GM19351 (cell line): ENCODE data around the gene DNAAF5.
"Not testable (repeated sequence)": the region's sequence is repeated elsewhere in the genome, so short reads cannot be mapped to it uniquely, and the experiment has no call there.

ENCODE experiments used
- ATAC-seq: cut with Tn5 transposase; IDR thresholded peaks from one replicate; pipeline ENCODE4 v1.9.1; 2021; ENCODE audit warnings: mild to moderate bottlenecking, moderate library complexity; ENCODE audit not compliant: unreplicated experiment

The DNAAF5 gene

DNA sequence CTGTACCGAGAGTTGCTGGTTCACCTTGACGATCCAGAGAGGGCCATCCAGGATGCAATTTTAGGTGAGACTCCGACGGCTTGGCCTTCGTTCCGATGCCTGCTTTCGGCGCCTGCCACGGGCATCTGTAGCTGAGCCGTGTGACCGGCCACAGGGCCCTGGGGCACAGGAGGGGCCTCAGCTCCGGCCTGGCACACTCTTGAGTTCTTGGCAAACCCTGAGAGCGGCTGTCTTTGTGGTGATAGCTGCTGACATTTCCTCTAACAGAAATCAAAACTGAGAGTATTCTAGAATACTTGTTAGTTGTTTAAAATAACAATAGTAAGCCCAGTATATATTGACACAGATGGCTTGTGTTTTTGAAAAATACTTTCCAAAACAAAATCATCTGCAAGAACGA is 53.6 kb downstream of the DNAAF5 start:
- no peak for ATAC-seq

DNA sequence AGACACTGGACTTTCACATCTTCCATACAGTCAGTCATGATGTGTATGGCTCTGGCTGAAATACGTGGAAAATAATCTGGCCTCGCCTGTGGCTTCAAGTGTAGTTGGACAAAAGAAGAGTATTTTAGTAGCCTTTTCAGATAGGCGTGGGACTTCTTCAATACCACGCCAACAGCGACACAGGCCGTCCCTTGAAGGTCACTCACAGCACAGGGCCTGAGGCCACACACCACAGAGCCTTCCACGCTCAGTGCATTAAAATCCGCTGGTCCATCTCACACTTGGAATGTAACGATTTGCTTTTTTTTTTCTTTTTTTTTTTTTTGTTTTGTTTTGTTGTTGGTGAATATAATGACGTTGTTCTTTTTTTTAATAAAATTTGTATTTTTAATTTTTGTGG is 54.0 kb downstream of the DNAAF5 start:
- no peak for ATAC-seq

DNA sequence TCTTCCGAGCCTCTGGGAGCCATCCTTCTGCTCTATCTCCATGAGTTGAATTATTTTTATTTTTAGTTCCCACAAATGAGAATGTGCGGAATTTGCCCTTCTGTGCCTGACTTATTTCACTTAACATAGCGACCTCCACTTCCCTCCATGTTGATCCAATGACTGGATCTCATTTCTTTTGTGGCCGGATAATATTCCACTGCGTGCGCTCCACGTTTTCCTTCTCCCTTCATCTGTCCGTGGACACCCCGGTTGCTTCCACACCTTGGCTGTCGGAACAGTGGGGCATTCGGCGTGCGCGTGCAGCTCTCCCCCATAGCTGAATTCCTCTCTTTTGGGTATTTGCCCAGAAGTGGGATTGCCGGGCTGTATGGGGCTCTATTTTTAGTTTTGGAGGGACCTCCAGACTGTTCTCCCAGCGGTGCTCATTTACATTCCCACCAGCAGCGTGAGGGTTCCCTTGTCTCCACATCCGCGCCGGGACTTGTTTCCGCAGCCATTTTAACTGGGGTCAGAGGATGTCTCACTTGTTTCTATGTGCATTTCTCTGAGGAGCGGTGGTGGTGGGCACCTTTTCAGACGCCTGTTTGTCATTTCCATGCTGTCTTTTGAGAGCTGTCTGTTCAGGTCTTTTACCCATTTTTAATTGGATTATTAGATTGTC is 54.8 kb downstream of the DNAAF5 start:
- ATAC-seq: no peak

DNA sequence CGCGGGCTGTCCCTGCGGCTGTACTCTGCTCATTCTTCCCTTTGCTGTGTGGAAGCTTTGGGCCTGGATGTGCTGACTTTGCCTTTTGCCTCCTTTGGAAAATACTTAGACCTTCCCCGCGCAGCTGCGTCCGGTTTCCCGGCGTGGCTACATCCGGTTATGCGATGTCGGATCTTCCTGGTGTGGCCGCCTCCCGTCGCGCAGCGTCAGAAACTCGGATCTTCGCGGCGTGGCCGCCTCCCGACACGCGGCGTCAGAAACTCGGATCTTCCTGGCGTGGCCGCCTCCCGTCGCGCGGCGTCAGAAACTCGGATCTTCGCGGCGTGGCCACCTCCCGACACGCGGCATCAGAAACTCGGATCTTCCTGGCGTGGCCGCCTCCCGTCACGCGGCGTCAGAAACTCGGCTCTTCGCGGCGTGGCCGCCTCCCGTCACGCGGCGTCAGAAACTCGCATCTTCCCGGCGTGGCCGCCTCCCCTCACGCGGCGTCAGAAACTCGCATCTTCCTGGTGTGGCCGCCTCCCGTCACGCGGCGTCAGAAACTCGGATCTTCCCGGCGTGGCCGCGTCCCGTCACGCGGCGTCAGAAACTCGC is 55.5 kb downstream of the DNAAF5 start:
- no peak for ATAC-seq

DNA sequence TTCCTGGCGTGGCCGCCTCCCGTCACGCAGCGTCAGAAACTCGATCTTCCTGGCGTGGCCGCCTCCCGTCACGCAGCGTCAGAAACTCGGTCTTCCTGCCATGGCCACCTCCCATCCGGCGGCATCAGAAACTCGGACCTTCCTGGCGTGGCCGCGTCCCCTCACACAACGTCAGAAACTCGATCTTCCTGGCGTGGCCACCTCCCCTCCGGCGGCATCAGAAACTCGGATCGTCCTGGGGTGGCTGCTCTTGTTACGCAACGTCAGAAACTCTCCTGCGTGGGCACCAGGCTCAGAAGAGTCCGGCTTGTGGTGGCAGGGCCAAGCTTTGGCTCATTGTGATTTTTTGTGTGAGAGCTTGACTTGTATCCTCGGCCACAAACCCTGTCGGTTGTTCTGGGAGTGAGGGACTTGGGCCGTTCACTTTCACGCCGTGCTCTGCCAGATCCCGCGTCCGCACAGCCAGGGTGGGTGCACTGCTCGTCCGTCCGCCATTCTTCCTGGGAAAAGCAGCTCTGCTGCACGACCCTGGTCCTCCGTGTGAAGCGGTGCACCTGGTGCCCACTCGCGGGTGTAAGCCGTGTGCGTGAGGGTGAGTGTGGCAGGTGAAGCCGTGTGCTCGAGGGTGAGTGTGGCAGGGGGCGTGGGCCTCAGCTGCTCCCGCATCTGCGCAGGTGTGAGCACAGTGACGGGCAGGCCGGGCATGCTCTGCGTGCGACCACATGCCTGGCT is 56.4 kb downstream of the DNAAF5 start:
- ATAC-seq: no peak

DNA sequence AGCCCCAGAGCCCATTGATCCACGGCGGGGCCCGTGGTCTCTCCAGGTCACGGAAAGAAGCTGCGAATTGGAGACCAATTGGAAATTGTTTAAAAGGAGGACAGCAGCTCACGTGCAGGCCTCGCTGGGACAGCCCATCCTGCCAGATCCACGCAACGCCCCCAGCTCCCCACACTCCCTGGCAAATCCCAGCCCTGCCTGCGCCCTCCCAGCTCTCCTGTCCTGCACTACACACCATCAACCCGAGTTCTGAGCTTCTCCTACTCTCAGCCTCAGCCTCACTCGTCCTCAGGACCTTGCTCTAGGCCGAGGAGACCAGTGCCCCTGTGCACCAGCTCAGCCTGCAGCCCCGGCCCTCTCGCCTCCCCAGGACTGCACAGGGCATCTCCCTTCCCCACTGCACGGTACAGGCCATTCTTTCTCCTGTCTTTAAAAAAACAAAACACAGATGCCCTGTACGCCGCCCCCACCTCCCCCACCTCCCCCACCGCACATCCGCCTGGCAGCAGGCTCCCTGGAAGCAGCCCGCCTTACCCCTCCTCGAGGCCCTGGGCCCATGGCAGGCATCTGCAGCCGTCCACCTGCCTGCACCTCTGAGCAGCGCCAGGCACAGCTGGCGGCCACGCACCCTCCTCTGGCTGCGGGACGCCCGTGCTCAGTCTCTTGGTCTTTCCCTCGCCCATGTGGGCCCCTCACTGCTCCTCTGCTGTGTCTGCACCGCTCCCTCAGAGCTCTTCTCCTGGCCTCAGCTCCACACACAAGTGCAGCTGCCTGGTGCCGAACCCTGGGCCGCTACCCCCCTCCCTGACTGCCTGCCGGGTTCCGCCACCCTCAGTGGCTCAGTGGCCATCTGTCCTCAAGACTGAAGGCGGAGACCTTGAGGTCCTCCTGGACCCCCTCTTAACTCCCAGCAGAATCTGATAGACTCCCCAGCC is 57.3 kb downstream of the DNAAF5 start:
- ATAC-seq: no peak

DNA sequence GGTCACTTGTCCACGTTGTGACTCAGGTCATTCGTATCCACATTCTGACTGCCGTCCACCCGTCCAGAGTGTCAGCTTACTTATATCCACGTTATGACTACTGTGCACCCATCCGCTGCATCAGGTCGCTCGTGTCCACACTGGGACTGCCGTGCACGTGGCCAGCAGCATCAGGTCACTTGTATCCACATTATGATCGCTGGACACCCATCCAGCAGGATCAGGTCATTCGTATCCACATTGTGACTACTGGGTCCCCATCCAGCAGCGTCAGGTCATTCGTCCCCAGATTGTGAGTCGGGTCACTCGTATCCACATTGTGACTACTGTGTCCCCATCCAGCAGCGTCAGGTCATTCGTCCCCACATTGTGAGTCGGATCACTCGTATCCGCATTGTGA is 58.5 kb downstream of the DNAAF5 start:
- ATAC-seq: no peak

DNA sequence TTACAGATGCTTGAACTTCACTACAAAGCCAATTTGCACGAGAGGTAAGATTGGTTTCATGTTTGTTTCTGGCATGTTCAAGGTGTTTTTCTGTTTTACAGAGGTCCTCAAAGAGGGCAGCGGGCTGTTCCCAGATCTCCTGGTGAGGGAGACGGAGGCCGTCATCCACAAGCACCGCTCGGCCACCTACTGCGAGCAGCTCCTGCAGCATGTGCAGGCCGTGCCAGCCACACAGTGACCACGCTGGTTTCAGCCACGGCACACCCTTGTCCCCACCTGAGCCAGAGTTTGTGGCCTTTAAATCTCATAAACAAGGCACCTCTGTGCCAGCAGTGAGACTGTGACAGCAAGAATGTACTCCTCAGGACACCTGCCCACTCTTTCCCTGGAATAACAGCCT is 58.9 kb downstream of the DNAAF5 start:
- no peak for ATAC-seq

DNA sequence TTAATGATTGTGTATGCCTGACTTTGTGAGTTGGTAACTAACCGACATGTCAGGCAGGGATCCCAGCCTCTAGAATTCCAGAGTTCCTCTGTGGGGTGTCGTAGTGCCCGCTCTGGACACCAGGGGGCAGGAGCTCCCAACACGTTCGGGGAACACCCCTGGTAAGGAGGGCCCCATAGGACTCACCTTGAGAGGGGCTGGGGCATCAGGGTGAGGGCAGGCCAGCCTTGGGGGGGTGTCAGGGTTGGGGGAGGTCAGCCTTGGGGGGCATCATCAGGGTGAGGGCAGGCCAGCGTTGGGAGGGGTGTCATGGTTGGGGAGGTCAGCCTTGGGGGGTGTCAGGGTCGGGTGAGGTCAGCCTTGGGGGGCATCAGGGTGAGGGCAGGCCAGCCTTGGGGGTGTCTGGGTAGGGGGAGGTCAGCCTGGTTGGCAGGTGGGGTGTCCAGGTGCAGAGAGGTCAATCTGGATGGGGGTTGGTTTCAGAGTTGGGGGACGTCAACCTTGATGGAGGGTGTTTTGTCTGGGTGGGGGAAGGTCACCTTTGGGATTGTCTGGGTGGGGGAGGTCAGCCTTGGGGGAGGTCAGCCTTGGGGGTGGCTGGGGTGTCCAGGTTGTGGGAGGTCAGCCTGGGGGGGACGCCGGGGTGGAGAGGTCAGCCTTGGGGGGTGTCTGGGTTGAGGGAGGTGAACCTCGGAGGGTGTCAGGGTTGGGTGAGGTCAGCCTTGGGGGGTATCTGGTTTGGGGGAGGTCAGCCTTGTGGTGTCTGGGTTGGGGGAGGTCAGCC is 60.2 kb downstream of the DNAAF5 start:
- no peak for ATAC-seq

DNA sequence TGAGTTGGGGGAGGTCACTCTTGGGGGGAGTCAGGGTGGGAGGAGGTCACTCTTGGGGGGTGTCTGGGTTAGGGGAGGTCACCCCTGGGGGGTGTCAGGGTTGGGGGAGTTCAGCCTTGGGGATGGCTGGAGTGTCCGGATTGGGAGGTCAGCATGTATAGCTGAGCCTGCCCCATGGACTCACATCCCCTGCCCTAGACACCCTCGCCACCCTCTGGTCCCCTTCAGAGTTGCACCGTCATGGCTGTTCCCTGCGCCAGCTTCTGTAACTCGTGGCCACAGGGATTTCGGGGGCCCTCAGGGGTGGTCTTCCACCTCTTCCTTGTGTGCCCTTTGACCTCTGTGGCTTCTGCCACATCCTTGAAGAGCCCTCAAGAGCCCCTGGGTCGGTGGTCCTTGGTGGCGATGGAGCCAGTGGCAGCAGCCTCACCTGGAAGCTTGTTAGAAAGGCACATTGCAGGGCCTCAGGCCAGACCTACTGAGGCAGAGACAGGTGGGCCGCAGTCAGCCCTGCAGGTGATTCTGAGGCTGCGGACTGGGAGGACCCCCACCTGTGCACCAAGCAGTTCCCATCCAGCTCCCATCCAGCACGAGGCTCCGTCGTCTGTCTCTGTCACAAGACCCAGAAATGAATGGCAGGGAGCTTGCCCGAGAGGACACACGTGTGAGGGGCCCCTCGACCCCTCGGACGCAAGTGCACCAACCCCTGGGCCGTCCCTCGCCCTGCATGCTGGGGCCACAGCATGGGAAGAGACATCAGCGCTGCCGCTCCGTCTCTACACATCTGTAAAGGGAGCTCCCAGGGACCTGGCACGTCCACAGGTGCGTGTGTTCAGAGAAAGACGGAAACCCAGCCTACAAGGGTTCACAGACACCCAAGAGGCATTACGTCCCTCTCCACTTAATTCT is 61.1 kb downstream of the DNAAF5 start:
- no peak for ATAC-seq

DNA sequence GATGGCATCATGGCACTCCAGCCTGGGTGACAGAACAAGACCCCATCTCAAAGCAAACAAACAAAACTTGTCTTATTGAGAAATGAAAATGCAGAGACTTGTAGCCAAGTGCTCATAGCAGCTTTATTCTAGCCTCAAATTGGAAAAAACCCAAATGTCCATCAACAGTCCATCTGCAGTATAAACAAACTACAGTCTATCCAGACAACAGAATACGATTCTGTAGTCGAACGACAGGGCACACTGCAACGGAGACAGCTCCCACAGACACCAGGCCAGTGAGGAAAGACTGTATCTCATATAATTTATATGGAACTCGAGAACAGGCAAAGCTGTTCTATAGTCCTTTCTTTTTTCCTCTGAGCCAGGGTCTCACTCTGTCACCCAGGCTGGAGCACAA is 65.0 kb downstream of the DNAAF5 start:
- no peak for ATAC-seq

DNA sequence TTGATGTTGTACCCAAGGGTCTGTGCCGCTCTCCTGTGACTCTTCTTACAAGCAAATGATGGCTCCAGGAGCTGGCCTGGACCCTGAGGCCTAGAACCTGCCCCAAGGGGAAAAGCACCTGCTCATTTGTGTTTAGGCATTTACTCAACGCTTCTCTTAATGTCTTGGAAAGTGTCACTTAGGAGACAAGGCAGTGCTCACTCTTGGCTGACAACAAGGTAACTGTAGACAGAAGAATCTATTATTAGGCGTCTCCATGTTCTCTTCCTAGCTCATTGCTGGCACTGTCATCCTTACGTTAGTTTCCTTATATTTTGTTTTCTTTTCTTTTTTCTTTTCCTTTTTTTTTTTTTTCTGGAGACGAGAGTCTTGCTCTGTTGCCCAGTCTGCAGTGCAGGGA is 67.7 kb downstream of the DNAAF5 start:
- no peak for ATAC-seq

DNA sequence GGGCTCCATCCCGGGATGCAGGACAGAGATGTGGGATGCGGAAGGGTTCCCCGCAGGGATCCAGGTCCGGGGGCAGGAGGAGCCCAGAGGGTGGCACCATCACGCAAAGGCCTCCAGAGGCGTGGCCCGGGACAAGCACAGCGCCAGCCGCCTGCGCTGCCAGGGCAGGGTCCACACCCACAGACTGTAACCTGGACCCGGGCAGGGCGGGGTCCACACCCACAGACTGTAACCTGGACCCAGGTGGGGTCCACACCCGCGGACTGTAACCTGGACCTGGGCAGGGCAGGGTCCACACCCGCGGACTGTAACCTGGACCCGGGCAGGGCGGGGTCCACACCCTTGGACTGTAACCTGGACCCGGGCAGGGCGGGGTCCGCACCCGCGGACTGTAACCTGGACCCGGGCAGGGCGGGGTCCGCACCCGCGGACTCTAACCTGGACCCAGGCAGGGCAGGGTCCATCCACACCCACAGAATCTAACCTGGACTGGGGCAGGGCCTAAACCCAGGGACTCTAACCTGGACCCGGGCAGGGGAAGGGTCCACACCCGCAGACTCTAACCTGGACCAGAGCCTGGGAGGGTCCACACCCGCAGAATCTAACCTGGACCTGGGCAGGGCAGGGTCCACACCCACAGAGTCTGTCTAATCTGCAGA is 68.3 kb downstream of the DNAAF5 start:
- no peak for ATAC-seq

DNA sequence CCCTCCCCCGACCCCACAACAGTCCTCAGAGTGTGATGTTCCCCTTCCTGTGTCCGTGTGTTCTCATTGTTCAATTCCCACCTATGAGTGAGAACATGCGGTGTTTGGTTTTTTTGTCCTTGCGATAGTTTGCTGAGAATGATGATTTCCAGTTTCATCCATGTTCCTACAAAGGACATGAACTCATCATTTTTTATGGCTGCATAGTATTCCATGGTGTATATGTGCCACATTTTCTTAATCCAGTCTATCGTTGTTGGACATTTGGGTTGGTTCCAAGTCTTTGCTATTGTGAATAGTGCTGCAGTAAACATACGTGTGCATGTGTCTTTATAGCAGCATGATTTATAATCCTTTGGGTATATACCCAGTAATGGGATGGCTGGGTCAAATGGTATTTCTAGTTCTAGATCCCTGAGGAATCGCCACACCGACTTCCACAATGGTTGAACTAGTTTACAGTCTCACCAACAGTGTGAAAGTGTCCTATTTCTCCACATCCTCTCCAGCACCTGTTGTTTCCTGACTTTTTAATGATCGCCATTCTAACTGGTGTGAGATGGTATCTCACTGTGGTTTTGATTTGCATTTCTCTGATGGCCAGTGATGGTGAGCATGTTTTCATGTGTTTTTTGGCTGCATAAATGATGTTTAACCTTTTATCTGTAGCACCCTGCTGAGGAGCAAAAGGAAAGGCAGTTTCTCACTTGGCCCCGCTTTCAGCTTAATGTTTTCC is 70.1 kb downstream of the DNAAF5 start:
- ATAC-seq: not testable (repeated sequence)

DNA sequence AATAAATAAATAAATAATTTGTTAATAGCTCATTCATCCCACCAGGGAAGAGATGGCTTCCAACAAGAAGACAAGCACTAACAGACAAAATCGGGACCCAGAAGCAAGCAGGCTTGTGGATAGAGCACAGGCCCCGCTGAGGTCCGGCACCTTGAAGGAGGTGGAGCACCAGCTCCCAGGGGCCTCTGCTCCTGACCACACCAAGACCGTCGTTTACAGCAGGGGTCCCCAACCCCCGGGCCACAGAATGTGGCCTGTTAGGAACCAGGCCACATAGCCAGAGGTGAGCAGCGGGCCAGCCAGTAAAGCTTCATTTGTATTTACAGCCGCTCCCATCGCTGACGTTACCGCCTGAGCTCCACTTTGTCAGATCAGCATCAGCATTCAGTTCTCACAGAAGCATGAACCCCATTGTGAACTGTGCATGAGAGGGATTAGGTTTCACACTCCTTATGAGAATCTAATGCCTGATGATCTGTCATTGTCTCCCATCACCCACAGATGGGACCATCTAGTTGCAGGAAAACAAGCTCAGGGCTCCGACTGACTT is 72.5 kb downstream of the DNAAF5 start:
- ATAC-seq: no peak

DNA sequence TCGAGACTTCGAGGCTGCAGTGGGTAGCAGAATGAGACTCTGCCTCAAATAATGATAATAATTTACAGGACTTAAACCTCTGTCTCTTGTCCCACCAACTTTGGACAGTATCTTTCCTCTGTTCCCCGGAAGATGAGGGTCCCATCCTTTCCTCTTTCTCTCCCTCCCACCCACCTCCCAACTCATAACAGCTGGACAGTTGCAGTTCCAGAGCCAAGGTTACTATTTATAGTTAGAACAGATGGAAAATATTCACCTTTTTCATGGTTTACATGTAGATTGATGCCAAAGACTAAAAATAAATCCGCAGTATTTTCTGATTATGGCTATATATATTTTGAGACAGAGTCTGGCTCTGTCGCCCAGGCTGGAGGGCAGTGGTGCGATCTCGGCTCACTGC is 74.2 kb downstream of the DNAAF5 start:
- no peak for ATAC-seq

DNA sequence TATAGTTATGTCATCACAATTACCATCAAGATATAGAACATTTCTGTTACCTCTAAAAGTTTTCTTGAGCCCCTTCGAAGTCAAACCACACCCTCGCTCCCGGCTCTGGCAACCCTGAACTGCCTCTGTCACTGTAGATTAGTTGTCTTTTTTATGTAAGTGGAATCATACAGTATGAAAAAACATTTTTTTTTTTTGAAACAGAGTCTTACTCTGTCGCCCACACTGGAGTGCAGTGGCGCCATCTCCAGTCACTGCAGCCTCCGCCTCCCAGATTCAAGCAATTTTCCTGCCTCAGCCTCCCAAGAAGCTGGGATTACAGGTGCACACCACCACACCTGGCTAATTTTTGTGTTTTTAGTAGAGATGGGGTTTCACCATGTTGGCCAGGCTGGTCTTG is 74.9 kb downstream of the DNAAF5 start:
- ATAC-seq: not testable (repeated sequence)

DNA sequence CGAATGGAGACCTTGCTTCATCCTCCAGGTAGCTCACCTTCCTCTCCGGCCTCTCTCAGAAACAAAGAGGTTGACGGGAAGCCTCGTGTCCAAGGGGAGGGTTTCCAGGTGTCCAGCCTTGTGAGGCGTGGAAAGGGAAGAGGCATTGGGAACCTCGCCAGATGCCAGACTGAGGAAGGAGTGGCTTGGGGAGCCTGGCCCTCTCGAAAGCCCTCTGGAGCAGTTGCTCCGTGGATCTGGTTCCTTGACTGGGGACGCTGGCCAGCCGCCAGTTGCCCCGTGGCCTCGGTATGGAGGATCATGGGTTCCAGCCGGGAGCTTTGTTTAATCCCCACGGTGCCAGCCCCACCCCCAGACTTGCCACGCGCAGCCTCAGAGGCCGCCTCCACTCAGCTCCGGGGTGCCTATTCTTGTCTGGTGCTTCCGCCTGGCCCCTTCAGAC is 75.5 kb downstream of the DNAAF5 start:
- ATAC-seq: no peak
